Lower leg skin (tissue), 4 donors: ENCODE measurements around the gene TIMM44. TPM values are rescaled to one million over a fixed set of nuclear protein-coding genes. Genes with fewer than 3 reads are reported as not detected.

Source experiments
- DNase-seq, 2 donors: peaks; one replicate each; pipeline ENCODE4 v3.0.0-alpha.2; 2019; ENCODE audit warnings: low spot score in 2 of 2
- H3K4me3 ChIP-seq: fragments of 200-600 bp; sonication (generic); 2 replicates; pipeline ENCODE4 v1.5.1; 2017; ENCODE audit warnings: mild to moderate bottlenecking, low read depth; ENCODE audit not compliant: poor library complexity, severe bottlenecking
- POLR2A ChIP-seq, 2 donors: fragments of 450-650 bp; IDR thresholded peaks; one replicate each; pipeline ENCODE4 v1.6.1; 2016 to 2017; ENCODE audit warnings: antibody characterized with exemption in 2 of 2, mild to moderate bottlenecking in 1 of 2, moderate library complexity in 1 of 2
- WGBS, 2 donors: methylation state at CpG; one replicate each; pipeline ENCODE4 v1.1.5; 2018; 5-methylcytosine and 5-hydroxymethylcytosine counted together
- intact Hi-C: fragments of 100-400 bp; cut with DNase I; formaldehyde crosslinking; loops from one replicate; pipeline ENCODE4 v1.15.0; 2023; ENCODE audit warnings: low total_unique reads
- total RNA-seq, 4 donors: library from RNA; depleted of rRNA; stranded (reverse); fragments of >200 nt; gene quantifications; one replicate each; pipeline ENCODE4 v1.1.0, GENCODE V29; 2016
- TF ChIP-seq, protein P1 (sequence below), 3 donors: fragments of 450-650 bp; IDR thresholded peaks; one replicate each; pipeline ENCODE4 v1.5.1; 2016; ENCODE audit warnings: antibody characterized with exemption in 3 of 3, mild to moderate bottlenecking in 3 of 3, moderate library complexity in 2 of 3

The TIMM44 gene
- total RNA-seq, 4 donors from 2014 or later, result 36.8 to 119 (median 51.7) TPM

- DNase-seq, result no peak
- TF ChIP-seq, protein P1, sequence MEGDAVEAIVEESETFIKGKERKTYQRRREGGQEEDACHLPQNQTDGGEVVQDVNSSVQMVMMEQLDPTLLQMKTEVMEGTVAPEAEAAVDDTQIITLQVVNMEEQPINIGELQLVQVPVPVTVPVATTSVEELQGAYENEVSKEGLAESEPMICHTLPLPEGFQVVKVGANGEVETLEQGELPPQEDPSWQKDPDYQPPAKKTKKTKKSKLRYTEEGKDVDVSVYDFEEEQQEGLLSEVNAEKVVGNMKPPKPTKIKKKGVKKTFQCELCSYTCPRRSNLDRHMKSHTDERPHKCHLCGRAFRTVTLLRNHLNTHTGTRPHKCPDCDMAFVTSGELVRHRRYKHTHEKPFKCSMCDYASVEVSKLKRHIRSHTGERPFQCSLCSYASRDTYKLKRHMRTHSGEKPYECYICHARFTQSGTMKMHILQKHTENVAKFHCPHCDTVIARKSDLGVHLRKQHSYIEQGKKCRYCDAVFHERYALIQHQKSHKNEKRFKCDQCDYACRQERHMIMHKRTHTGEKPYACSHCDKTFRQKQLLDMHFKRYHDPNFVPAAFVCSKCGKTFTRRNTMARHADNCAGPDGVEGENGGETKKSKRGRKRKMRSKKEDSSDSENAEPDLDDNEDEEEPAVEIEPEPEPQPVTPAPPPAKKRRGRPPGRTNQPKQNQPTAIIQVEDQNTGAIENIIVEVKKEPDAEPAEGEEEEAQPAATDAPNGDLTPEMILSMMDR (IDR thresholded peaks at IDR 0.05), result no peak
- no peak for TF ChIP-seq POLR2A (IDR thresholded peaks at IDR 0.05)
- no peak overlapping the region for H3K4me3 ChIP-seq
- 85 to 87% methylated on average over 10 of the region's 10 CpGs for WGBS, 2 donors
- intact Hi-C loops, result no loop called here
Measured at GRCh38 chr19:7982103-7982502, 38.6 kb upstream of the TIMM44 start.

GRCh38 chr19:7981661-7982060 lies 38.2 kb upstream of the TIMM44 start:
- no peak overlapping the region for H3K4me3 ChIP-seq
- intact Hi-C loops, result no loop called here
- DNase-seq, result no peak
- WGBS, 2 donors, result 95% methylated on average over 6 to 7 of the region's 7 CpGs
- TF ChIP-seq, protein P1 (IDR thresholded peaks at IDR 0.05), result no peak
- TF ChIP-seq POLR2A (IDR thresholded peaks at IDR 0.05), result no peak

GRCh38 chr19:7981199-7981598 lies 37.7 kb upstream of the TIMM44 start:
- TF ChIP-seq, protein P1 (IDR thresholded peaks at IDR 0.05), result no peak
- no peak for TF ChIP-seq POLR2A (IDR thresholded peaks at IDR 0.05)
- H3K4me3 ChIP-seq, result no peak overlapping the region
- 70 to 77% methylated on average over 7 of the region's 7 CpGs for WGBS, 2 donors
- intact Hi-C loops, result no loop called here
- DNase-seq, result no peak

- no peak for DNase-seq
- intact Hi-C loops, result no loop called here
Measured at GRCh38 chr19:7980635-7981121, 37.2 kb upstream of the TIMM44 start.

GRCh38 chr19:7980168-7980567 lies 36.7 kb upstream of the TIMM44 start:
- no peak for DNase-seq
- H3K4me3 ChIP-seq, result no peak overlapping the region
- no peak for TF ChIP-seq POLR2A (IDR thresholded peaks at IDR 0.05)
- TF ChIP-seq, protein P1 (IDR thresholded peaks at IDR 0.05), result no peak
- intact Hi-C loops, result no loop called here
- WGBS, 2 donors, result 84 to 95% methylated on average over 12 to 13 of the region's 13 CpGs

More at GRCh38 chr19:7980635-7981121, 37.2 kb upstream of the TIMM44 start:
- 93 to 94% methylated on average over 12 of the region's 12 CpGs for WGBS, 2 donors
- TF ChIP-seq POLR2A (IDR thresholded peaks at IDR 0.05), result no peak
- TF ChIP-seq, protein P1 (IDR thresholded peaks at IDR 0.05), result no peak
- H3K4me3 ChIP-seq, result no peak overlapping the region

GRCh38 chr19:7979559-7979958 lies 36.1 kb upstream of the TIMM44 start:
- TF ChIP-seq, protein P1 (IDR thresholded peaks at IDR 0.05), result no peak
- TF ChIP-seq POLR2A (IDR thresholded peaks at IDR 0.05), result no peak
- intact Hi-C loops, result loop anchor here (10.0 kb wide), 1 partner anchor 275 kb away; no protein-coding TSS in a partner anchor
- no peak overlapping the region for H3K4me3 ChIP-seq
- DNase-seq, result no peak
- WGBS, 2 donors, result 88 to 91% methylated on average over 7 to 8 of the region's 8 CpGs
